ENCODE data around the gene FAM76A. TPM values are rescaled to one million over a fixed set of nuclear protein-coding genes. Genes with fewer than 3 reads are reported as not detected.
A peak's percentile ranks its signal among the peaks of the same experiment; 100 is the strongest.

The FAM76A gene
- total RNA-seq, 6 experiments from 2014 or later: 3.5 to 7.4 (median 4.9) TPM

DNA sequence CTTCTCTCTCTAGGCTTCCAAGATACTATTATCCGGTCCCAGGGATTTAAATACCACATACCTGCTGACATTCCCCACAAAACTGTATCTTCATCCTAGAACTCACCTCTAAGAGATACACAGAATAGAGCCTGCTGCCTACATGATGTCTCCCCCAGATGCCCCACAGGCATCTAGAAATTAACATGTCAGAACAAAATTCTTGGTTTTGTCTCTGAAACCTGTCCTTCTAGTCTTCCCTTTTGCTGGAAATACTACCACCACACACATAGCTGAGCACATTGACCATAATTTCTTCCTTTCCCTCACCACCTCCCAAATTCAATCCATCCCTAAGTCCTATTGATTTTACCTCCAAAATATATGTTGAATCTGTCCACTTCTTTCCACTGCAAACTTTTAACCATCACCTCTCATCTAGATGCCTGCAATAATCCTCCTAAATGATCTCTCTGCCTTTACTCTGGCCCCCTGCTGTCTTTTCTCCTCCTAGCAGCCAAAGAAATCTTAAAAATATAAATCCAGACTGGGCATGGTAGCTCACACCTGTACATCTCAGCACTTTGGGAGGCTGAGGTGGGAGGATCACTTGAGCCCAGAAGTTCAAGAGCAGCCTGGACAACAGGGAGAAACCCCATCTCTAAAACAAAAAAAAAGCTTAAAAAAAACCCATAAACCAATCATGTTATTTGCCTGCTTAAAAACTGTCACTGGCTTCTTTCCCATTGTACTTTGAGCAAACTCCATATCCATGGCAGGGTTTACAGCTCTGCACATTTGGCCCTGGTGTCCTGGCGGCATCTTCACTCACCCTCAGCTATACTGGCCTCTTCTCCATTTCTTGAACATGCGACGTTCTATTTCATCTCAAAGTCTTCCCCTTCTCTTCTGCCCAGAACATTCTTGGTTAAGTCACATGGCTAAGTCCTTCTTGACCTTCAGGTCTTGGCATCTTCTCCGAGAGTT lies 6.2 kb upstream of the FAM76A start:
- H3K27ac ChIP-seq: no peak overlapping the region
- intact Hi-C loops (cut with DNase I): no loop called here
- 53% methylated on average over 5 of the region's 5 CpGs for WGBS (ENCODE audit: insufficient coverage, low coverage, low lambda C conversion rate, missing lambda C conversion rate)

DNA sequence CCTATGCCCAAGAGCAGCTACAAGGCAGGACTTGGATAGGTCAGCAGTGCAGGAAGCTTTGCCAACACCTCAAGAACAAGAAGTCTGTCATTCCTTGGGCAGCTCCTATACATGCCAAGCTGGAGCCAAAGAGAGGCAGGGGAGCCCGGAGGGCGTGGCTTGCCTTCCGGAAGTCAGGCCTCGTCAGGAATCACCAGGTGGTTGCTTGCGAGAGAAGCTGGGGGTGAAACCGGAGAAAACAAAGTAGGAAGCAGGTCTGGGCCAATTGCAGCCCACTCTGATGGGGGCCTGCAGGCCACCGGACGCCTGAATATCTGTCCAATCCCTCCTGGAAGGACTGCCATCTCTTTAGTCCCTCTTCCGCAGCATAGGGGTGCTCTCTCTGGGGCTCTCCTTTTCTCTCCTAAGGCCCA lies 794 bp upstream of the FAM76A start:
- Histone ChIP-seq H3K27ac (peak overlapping the region in 1 of 3 donors; percentile 47), H3K4me1 (peaks cover 0 to 5% (median 0%) of the 10 kb centered on the region in 4 donors), H3K27me3 (no peaks in the 10 kb centered on the region), H3K36me3 (peaks cover 0 to 2% (median 0%) of the 10 kb centered on the region in 4 donors), H3K4me3 (peak overlapping the region; percentile 33 to 96 (median 37)), H3K9me3 (no peaks in the 10 kb centered on the region)
- DNase-seq (peak; percentile 22 to 52 (median 46)), ATAC-seq (no peak)
- intact Hi-C loops (cut with DNase I): no loop called here
- no CpG with 5 or more reads among the region's 9 CpGs for WGBS (ENCODE audit: insufficient coverage, low coverage, low lambda C conversion rate, missing lambda C conversion rate)
- no peak for TF ChIP-seq POLR2A (IDR thresholded peaks at IDR 0.05)
- TF ChIP-seq, protein P1, sequence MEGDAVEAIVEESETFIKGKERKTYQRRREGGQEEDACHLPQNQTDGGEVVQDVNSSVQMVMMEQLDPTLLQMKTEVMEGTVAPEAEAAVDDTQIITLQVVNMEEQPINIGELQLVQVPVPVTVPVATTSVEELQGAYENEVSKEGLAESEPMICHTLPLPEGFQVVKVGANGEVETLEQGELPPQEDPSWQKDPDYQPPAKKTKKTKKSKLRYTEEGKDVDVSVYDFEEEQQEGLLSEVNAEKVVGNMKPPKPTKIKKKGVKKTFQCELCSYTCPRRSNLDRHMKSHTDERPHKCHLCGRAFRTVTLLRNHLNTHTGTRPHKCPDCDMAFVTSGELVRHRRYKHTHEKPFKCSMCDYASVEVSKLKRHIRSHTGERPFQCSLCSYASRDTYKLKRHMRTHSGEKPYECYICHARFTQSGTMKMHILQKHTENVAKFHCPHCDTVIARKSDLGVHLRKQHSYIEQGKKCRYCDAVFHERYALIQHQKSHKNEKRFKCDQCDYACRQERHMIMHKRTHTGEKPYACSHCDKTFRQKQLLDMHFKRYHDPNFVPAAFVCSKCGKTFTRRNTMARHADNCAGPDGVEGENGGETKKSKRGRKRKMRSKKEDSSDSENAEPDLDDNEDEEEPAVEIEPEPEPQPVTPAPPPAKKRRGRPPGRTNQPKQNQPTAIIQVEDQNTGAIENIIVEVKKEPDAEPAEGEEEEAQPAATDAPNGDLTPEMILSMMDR (IDR thresholded peaks at IDR 0.05): no peak

More for the DNA sequence above, 6.2 kb upstream of the FAM76A start:
- peaks cover 0 to 10% (median 0%) of the 10 kb centered on the region in 4 donors for H3K4me1 ChIP-seq
- no peak for TF ChIP-seq POLR2A (IDR thresholded peaks at IDR 0.05)
- TF ChIP-seq, protein P1 (IDR thresholded peaks at IDR 0.05): no peak
- H3K36me3 ChIP-seq: no peaks in the 10 kb centered on the region
- ATAC-seq (peak; percentile 59 to 78 (median 64)), DNase-seq (no peak)
- no peaks in the 10 kb centered on the region for H3K27me3 ChIP-seq
- H3K9me3 ChIP-seq: no peaks in the 10 kb centered on the region
- H3K4me3 ChIP-seq: no peak overlapping the region

DNA sequence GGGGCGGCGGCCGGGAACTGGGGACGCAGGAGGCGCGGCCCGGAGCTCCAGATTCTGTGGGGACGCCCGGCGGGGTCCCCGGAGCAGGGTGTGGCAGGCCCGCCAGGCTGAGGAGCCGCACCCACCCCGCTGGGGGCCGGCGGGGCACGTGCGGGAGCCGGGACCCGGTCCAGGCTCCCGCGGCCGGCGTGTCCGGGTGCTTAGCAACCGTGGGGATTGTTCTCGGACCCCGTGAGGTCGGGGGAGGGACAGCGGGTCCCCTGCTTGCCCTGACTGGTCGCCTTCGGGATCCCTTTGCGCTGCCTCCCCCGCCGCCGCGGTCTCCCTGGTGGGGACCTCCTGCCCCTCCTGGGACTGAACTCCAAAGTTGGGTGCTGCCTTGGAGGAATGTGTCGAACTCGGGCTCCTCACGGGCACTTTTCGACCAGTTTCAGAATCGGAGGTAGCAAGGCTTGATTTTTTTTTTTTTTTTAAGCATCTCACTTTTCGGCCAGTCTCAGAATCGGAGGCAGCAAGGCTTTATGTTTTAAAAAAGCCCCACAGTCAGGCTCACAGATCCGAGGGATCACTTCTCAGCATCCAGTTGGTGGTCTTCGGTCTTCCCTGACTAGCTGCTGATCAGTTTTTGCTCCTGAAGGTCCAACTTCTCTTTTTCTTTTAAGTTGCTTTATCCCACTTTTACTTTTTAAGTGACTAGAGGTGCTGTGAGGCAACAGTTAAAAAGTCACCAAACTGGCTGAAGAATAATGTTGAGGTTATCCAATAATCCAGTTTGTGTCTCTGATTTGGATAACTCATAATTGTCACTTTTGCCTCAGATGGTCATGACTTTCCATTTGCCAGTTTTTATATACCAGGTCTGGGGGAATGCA lies 648 bp downstream of the FAM76A start:
- peak overlapping the region; percentile 90 to 96 (median 94) for H3K4me3 ChIP-seq
- peak overlapping the region; percentile 79 to 84 (median 82) for H3K27ac ChIP-seq
- peak; percentile 3 to 9 (median 5) for ATAC-seq
- TF ChIP-seq, protein P1 (IDR thresholded peaks at IDR 0.05): no peak
- TF ChIP-seq POLR2A (IDR thresholded peaks at IDR 0.05): no peak
- WGBS (ENCODE audit: insufficient coverage, low coverage, low lambda C conversion rate, missing lambda C conversion rate): 2% methylated on average over 9 of the region's 46 CpGs
- no peaks in the 10 kb centered on the region for H3K9me3 ChIP-seq
- peak; percentile 62 to 72 (median 66) for DNase-seq
- H3K36me3 ChIP-seq: peaks cover 0 to 2% (median 0%) of the 10 kb centered on the region in 4 donors
- intact Hi-C loops (cut with DNase I): no loop called here
- H3K27me3 ChIP-seq: no peaks in the 10 kb centered on the region
- peaks cover 0 to 5% (median 0%) of the 10 kb centered on the region in 4 donors for H3K4me1 ChIP-seq

GRCh38 chr1:27727126-27727525 lies 1.4 kb downstream of the FAM76A start:
- Histone ChIP-seq H3K4me3 (peak overlapping the region in 1 of 3 donors; percentile 90), H3K27ac (no peak overlapping the region), H3K27me3 (no peaks in the 10 kb centered on the region), H3K36me3 (peaks cover 0 to 2% (median 0%) of the 10 kb centered on the region in 4 donors), H3K4me1 (peaks cover 0 to 5% (median 0%) of the 10 kb centered on the region in 4 donors), H3K9me3 (no peaks in the 10 kb centered on the region)
- DNase-seq (no peak), ATAC-seq (no peak)
- intact Hi-C loops (cut with DNase I): no loop called here
- TF ChIP-seq POLR2A (IDR thresholded peaks at IDR 0.05): no peak
- TF ChIP-seq, protein P1 (IDR thresholded peaks at IDR 0.05): no peak
- WGBS (ENCODE audit: insufficient coverage, low coverage, low lambda C conversion rate, missing lambda C conversion rate): 90% methylated on average over 3 of the region's 3 CpGs

All from right lobe of liver (tissue), 6 donors.